HL-60 (cell line): ENCODE data around the gene MAP7D2.

Experiments used
- GABPA ChIP-seq: IDR thresholded peaks from 2 replicates; pipeline ENCODE4 v1.6.1; 2012; ENCODE audit warnings: low read depth
- POLR2AphosphoS5 ChIP-seq: IDR thresholded peaks from 2 replicates; pipeline ENCODE4 v1.6.1; 2012; ENCODE audit warnings: low read depth
- TF ChIP-seq, protein P1 (sequence below): IDR thresholded peaks from one replicate; pipeline ENCODE4 v1.5.1; 2011; ENCODE audit warnings: low read length, control low read depth, inconsistent platforms; ENCODE audit not compliant: insufficient read depth
- TF ChIP-seq, protein P2 (sequence below): IDR thresholded peaks from 2 replicates; pipeline ENCODE4 v1.6.1; 2012; ENCODE audit warnings: low read depth; ENCODE audit not compliant: insufficient replicate concordance

DNA sequence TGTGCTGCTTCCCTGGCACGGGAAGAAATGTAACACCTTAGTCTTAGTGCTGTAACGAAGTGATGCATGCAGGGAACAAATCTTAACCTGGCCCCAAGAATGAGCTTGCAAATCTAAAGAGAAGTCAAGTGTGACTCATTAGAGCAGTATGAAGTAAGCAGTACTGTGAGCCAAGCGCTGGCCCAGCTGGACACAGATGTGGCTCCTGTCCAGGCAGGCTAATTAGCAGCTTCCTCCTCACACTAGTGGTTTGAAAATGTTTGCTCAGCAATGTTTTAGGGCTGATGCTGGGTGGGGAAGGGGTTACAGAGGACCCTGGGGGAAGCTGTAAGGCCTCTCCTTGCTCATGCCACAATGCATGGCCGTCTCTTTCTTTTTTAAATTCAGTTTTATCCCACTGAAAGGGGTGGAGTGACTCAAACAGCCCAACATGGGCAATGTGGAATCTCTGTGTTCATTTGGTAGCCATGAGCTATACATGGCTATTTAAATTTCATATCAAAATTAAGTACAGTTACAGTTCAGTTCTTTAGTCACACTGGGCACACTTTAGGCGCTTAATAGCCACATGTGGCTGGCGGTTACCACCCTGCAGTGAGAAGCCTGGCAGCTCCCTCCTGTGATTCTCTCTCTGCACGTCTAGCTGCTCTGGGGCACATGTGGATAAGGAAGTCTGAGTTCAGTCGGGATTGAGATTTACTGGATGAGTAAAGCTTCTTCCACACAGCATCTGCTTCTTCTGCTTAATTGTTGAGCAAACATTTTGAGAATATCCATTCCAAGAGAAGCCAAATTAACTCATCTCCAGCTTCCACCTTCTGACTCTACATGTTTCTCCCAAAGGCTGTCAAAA, 48.8 kb downstream of the MAP7D2 start:
- TF ChIP-seq GABPA (no peak), POLR2AphosphoS5 (no peak)
- TF ChIP-seq, protein P1, sequence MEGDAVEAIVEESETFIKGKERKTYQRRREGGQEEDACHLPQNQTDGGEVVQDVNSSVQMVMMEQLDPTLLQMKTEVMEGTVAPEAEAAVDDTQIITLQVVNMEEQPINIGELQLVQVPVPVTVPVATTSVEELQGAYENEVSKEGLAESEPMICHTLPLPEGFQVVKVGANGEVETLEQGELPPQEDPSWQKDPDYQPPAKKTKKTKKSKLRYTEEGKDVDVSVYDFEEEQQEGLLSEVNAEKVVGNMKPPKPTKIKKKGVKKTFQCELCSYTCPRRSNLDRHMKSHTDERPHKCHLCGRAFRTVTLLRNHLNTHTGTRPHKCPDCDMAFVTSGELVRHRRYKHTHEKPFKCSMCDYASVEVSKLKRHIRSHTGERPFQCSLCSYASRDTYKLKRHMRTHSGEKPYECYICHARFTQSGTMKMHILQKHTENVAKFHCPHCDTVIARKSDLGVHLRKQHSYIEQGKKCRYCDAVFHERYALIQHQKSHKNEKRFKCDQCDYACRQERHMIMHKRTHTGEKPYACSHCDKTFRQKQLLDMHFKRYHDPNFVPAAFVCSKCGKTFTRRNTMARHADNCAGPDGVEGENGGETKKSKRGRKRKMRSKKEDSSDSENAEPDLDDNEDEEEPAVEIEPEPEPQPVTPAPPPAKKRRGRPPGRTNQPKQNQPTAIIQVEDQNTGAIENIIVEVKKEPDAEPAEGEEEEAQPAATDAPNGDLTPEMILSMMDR = no peak
- TF ChIP-seq, protein P2, sequence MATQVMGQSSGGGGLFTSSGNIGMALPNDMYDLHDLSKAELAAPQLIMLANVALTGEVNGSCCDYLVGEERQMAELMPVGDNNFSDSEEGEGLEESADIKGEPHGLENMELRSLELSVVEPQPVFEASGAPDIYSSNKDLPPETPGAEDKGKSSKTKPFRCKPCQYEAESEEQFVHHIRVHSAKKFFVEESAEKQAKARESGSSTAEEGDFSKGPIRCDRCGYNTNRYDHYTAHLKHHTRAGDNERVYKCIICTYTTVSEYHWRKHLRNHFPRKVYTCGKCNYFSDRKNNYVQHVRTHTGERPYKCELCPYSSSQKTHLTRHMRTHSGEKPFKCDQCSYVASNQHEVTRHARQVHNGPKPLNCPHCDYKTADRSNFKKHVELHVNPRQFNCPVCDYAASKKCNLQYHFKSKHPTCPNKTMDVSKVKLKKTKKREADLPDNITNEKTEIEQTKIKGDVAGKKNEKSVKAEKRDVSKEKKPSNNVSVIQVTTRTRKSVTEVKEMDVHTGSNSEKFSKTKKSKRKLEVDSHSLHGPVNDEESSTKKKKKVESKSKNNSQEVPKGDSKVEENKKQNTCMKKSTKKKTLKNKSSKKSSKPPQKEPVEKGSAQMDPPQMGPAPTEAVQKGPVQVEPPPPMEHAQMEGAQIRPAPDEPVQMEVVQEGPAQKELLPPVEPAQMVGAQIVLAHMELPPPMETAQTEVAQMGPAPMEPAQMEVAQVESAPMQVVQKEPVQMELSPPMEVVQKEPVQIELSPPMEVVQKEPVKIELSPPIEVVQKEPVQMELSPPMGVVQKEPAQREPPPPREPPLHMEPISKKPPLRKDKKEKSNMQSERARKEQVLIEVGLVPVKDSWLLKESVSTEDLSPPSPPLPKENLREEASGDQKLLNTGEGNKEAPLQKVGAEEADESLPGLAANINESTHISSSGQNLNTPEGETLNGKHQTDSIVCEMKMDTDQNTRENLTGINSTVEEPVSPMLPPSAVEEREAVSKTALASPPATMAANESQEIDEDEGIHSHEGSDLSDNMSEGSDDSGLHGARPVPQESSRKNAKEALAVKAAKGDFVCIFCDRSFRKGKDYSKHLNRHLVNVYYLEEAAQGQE = no peak
